ENCODE measurements around the gene RFC5.

Gene RFC5

DNA sequence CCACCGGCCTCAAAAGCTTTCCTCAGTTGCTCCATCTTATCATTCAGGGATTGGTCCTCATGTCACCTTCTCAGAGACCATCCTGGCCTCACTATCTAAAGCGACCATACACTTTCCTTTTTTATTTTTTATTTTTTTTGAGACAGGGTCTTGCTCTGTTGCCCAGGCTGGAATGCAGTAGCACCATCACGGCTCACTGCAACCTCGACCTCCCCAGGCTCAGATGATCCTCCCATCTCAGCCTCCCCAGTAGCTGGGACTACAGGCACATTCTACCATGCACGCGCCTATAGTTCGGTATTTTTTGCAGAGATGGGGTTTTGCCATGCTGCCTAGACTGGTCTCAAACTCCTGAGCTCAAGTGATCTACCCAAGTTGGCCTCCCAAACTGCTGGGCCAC is 41.7 kb downstream of the RFC5 start:
- Histone ChIP-seq H3K27ac (no peak overlapping the region), H3K4me3 (no peak overlapping the region)
- no peak for DNase-seq (ENCODE audit: low spot score)
- TF ChIP-seq, protein P1, sequence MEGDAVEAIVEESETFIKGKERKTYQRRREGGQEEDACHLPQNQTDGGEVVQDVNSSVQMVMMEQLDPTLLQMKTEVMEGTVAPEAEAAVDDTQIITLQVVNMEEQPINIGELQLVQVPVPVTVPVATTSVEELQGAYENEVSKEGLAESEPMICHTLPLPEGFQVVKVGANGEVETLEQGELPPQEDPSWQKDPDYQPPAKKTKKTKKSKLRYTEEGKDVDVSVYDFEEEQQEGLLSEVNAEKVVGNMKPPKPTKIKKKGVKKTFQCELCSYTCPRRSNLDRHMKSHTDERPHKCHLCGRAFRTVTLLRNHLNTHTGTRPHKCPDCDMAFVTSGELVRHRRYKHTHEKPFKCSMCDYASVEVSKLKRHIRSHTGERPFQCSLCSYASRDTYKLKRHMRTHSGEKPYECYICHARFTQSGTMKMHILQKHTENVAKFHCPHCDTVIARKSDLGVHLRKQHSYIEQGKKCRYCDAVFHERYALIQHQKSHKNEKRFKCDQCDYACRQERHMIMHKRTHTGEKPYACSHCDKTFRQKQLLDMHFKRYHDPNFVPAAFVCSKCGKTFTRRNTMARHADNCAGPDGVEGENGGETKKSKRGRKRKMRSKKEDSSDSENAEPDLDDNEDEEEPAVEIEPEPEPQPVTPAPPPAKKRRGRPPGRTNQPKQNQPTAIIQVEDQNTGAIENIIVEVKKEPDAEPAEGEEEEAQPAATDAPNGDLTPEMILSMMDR (IDR thresholded peaks at IDR 0.05), result no peak

DNA sequence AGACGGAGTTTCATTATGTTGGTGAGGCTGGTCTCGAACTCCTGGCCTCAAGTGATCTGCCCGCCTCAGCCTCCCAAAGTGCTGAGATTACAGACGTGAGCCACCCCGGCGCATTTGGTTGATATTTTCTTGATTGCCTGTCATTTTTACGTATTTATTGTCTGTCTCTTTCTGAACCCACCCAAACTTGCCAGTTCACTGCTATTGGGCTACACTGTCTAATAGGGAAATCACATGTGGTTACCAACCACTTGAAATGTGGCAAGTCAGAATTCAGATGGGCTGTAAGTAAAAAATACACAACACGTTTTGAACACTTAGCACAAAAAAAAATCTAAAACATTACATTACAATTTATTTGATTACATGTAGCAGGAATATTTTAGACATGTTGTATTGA is 42.4 kb downstream of the RFC5 start:
- DNase-seq (ENCODE audit: low spot score), result no peak
- TF ChIP-seq, protein P1 (IDR thresholded peaks at IDR 0.05), result no peak
- H3K27ac ChIP-seq, result peak overlapping the region in 1 of 2 donors; percentile 100
- no peak overlapping the region for H3K4me3 ChIP-seq

DNA sequence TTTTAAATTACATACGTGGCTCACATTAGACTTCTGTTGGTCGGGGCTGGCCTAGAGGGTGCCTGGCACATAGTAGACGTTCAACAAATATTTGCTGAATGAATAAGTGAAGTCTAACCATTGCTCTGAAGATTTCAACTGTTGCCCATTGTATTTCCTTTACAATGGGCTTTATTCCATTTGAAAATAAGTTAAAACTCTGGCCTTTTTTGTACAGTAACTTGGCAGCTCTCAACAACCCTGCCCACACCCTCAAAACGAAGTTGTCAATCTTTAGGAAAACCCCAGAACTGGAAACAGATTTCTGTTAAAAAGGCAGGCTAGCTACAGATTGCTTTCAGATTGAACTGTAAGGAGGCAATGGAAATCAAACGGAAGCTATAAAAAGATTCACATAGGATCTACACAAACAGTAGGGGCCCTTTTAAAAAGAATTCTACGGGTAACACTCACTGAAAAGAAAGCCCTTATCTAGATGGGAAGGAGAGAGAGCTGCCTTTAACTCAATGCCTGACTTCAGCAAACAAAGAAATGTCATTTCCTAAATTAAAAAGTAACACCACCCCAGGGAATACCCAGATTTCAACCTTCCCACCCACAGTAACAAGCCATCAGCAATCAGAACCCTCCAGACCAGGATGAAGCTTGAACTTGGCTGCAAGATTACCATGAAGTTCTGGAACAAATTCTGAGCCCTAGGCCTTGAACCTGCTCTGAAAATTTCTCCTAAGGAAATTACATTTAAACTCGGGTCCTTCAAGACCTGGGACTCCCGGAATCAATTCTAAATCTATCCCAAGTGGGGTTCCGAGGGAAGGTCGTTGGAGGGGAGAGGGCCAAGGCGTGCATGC is 43.1 kb downstream of the RFC5 start:
- Histone ChIP-seq H3K4me3 (peak overlapping the region; percentile 96), H3K27ac (peak overlapping the region; percentile 97 to 100)
- TF ChIP-seq, protein P1 (IDR thresholded peaks at IDR 0.05), result no peak
- no peak for DNase-seq (ENCODE audit: low spot score)

DNA sequence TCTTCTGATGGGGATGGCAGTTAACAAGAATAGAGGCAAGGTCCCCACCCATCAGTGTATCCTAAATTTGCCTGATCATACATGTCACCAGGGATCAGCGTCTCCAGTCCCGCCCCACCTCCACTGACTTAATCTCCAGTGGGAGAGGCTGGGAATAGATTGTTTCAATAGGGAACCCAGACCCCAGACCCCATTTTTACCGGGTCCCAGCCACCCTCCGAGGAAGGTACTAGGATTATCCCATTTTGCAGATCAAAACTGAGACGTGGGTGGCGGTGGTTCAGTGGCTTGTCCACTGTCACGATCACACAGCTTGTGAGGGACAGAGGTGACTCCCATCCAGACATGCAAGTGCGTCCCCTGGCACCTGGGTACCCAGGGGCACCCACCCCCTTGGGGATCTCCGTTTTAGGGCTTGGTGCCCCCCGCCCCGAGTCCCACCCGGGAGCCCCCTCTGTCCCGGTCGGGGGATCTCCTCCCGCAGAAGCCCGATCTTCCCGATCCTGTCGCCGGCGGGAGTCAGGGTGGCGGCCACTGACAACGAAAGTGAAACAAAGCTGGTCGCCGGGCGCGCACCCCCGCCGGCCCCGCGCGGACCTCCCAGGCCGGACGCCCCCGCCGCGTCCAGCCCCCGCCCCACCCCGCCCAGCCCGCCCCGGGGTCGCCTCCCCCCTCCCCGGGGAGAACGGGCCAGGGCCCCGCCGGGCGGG is 44.0 kb downstream of the RFC5 start:
- Histone ChIP-seq H3K27ac (peak overlapping the region; percentile 97 to 100), H3K4me3 (peak overlapping the region; percentile 96)
- TF ChIP-seq, protein P1 (IDR thresholded peaks at IDR 0.05), result no peak
- DNase-seq (ENCODE audit: low spot score), result peak; percentile 83

DNA sequence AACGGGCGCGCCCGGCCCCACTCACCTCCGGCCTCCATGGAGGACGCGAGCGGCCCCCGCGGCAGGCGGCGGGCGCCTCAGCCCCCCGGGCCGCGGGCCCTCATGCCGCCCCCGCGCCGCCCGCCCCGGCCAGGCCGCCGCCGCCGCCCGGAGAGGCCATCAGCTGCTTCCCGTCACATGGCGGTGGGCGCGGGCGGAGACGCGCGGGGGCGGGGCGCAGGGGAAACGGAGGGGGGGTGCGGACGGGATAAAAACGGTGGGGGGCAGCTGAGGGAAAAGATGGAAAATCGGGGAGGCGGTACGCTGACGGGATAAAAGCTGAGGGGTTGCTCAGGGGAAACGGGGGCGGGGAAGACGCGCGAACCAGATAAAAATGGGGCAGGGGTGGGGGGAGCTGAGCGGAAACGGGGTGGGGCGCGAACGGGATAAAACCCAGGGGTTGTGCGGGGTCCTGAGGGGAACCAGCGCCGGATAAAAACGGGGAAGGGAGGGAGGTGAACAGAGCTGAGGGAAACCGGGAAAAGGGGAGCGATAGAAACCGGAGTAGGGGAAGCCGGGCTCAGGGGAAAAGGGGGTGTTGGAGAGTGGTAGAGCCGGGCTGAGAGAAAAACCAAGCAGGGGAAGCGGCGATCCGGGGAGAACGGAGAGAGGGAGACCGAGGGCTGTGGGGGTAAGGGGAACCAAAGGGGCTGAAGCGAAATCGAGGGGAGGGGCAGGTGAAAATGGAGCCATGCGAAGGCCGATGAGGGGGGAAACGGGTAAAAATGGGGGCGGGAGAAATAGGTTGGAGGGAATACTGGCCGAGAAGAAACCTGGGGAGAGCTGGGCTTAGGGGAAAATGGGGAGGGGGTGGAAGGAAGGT is 44.7 kb downstream of the RFC5 start, which contains the start of gene WSB2:
Gene WSB2 (minus strand): TSS at position 169 of the 862 bp plus-strand sequence. CDS start 131 bp downstream, at position 38.
- TF ChIP-seq, protein P1 (IDR thresholded peaks at IDR 0.05), result no peak
- Histone ChIP-seq H3K27ac (peak within 1 kb of the TSS; percentile 97 to 100), H3K4me3 (peak within 1 kb of the TSS; percentile 96)
- DNase-seq (ENCODE audit: low spot score), result peak; percentile 80

DNA sequence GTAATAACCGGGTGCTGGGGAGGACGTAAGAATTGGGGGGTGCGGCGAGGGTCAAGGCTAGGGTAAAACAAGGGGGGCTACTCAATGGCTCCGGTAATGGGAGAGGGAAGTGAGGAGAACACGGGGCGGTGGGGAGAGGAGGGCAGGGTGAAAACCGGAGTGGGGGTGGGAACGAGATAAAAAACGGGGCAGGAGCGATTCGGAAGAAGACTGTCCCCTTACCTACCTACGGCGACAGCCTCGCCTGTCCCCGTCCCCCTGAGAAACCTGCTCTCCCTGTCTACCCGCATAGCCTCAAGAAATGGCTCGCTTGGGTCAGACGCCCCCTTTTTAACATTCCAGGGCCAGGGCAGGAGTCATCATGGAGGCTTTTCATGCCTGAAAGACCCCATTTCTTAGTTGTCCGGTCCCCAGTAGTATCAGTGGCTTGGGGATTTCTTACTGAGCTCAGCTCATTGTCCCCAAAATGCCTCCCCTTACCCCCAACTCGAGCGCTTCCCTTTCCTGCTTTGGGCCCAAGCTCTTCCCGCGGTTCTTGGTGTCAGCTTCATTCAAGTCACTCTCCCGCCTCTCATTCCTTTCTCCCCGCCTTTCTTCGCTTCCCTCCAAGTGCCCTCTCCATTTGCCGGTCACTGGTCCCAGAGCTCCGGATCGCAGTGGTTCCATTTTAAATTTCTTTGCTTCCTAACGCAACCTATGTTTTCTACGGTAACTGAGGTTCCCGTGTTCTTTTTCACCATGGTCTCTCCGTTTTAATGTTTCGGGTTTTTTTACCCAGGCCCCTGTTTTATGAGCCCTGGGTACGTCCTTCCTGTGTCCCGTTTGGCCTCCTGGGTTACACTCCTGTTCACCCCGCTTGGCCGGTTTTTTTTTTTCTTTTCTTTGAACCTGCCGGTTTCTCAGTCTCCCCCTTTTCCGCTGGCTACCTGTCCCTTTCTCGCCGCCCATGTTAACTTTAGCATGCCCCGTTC is 45.7 kb downstream of the RFC5 start:
- peak overlapping the region; percentile 96 for H3K4me3 ChIP-seq
- DNase-seq (ENCODE audit: low spot score), result peak; percentile 77
- TF ChIP-seq, protein P1 (IDR thresholded peaks at IDR 0.05), result no peak
- H3K27ac ChIP-seq, result peak overlapping the region; percentile 97 to 100

Data from coronary artery (tissue), 2 donors.